ENCODE results near the gene METTL9. TPM values are rescaled to one million over a fixed set of nuclear protein-coding genes. Genes with fewer than 3 reads are reported as not detected.

Gene METTL9
- total RNA-seq, 1 donor: 166 TPM

DNA sequence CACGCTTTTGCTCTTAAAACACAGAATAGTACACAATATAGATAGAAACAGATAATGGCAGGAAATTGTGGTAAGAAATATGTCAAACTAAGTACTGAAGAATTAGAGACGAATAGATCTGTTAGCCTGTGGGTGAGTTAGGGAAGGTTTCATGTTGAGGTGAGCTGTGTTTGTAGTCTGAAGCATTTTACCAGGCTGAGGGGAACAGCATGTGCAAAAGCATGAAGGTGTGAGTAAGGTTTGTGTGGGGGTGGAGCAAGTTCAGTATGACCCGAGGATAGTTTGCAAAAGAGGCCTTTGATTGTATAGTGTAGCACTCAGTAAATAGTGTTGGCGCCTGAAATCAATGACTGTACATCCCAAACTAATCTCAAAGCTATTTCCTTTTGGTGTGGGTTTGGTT, 39.2 kb downstream of the METTL9 start:
- H3K4me3 ChIP-seq (ENCODE audit: low read depth, low read length): no peak overlapping the region
- peak; percentile 36 for DNase-seq (ENCODE audit: low read depth)
- TF ChIP-seq, protein P1, sequence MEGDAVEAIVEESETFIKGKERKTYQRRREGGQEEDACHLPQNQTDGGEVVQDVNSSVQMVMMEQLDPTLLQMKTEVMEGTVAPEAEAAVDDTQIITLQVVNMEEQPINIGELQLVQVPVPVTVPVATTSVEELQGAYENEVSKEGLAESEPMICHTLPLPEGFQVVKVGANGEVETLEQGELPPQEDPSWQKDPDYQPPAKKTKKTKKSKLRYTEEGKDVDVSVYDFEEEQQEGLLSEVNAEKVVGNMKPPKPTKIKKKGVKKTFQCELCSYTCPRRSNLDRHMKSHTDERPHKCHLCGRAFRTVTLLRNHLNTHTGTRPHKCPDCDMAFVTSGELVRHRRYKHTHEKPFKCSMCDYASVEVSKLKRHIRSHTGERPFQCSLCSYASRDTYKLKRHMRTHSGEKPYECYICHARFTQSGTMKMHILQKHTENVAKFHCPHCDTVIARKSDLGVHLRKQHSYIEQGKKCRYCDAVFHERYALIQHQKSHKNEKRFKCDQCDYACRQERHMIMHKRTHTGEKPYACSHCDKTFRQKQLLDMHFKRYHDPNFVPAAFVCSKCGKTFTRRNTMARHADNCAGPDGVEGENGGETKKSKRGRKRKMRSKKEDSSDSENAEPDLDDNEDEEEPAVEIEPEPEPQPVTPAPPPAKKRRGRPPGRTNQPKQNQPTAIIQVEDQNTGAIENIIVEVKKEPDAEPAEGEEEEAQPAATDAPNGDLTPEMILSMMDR (IDR thresholded peaks at IDR 0.05; ENCODE audit: insufficient read depth, low read depth, low read length): no peak

DNA sequence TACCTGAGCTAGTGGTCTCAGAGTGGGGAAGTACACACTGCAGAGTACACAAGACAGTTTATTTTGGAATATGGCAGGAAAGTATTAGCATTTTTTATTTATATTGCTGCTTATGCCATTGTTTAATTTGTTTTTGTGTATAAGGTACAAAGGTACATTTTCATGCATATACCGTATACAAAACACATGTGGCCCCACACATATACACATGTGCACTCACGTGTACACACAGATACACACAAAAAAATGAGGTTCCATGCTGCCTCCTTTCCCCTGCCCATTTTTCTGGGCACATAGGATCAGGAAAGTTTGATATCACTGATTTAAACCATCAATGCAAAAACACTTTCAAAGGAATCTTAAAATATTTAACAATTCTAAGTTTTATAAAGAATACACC, 40.1 kb downstream of the METTL9 start:
- H3K4me3 ChIP-seq (ENCODE audit: low read depth, low read length): no peak overlapping the region
- TF ChIP-seq, protein P1 (IDR thresholded peaks at IDR 0.05; ENCODE audit: insufficient read depth, low read depth, low read length): no peak
- no peak for DNase-seq (ENCODE audit: low read depth)

DNA sequence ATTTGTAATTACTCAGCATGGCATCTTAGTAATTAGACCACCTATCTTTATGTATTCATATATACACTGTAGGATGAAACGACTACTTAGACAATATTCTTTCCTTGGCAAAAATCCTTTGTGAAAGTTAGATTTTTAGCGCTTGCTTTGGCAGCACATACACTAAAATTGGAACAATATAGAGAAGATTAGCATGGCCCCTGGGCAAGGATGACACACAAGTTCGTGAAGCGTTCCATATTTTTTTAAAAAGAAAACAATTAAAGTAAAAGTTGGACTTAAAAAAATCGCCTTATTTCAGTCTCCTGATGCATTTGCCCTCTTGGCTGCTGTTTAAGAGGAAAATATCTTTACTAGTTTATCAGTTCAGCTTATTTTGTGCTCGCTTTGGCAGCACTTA, 42.5 kb downstream of the METTL9 start:
- no peak for DNase-seq (ENCODE audit: low read depth)
- TF ChIP-seq, protein P1 (IDR thresholded peaks at IDR 0.05; ENCODE audit: insufficient read depth, low read depth, low read length): no peak

DNA sequence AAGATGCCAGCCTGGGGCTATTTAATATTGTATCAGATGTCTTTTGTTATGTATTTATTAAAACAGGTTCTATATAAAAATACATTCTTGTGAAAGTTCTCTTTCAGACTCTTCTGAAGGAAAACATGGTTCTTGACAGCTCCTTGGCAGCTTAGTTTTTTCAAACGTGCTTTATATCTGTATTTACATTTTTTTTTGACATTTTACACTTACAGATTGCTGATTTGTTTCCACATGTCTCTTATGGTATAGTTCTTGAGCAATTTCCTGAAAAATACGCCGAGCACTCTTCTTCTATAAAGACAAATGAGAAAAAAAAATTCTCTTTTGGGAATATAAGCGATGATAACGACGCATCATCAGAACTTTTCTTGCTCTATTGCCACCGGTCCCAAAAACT, 43.5 kb downstream of the METTL9 start:
- no peak for DNase-seq (ENCODE audit: low read depth)
- no peak overlapping the region for H3K4me3 ChIP-seq (ENCODE audit: low read depth, low read length)
- TF ChIP-seq, protein P1 (IDR thresholded peaks at IDR 0.05; ENCODE audit: insufficient read depth, low read depth, low read length): no peak

More for the DNA sequence above, 42.5 kb downstream of the METTL9 start:
- H3K4me3 ChIP-seq (ENCODE audit: low read depth, low read length): no peak overlapping the region

DNA sequence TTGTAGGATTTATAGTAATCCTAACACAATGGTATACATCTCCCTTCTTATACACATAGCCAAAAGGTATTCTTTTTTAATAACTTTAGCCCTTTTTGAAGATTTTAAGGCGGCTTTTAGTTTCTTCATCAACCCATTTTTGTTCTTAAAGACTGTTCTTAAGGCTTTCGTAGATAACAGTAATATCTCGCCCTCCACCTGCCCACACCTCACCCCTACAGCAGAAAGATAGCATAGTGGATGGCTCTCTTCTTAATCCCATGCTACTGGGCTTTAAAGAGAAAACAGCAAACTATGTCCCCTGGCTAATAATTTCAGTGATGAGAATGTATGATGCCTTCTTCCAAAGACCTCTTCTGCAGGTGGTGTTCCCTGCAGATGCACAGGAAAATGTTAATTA, 44.4 kb downstream of the METTL9 start:
- TF ChIP-seq, protein P1 (IDR thresholded peaks at IDR 0.05; ENCODE audit: insufficient read depth, low read depth, low read length): no peak
- H3K4me3 ChIP-seq (ENCODE audit: low read depth, low read length): no peak overlapping the region
- DNase-seq (ENCODE audit: low read depth): no peak

DNA sequence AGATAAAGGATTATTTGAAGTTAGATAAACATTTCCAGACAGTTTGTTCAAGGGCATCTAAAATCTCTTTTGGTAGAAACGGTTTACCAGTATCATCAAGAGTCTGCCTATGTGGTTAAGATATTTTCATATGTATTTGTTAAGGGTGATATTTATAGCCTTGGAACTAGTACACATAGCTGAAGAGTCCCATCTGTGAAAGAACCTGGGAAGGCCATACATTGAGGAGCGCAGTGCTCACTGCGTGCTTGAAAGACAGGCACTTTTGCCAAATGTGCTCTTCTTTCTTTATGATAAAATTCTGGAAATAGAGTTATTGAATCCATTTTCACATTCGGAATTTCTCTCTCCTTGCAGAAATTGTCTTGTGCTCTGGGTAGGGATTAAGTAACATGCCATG, 45.3 kb downstream of the METTL9 start:
- peak; percentile 19 for DNase-seq (ENCODE audit: low read depth)
- H3K4me3 ChIP-seq (ENCODE audit: low read depth, low read length): no peak overlapping the region
- TF ChIP-seq, protein P1 (IDR thresholded peaks at IDR 0.05; ENCODE audit: insufficient read depth, low read depth, low read length): no peak

DNA sequence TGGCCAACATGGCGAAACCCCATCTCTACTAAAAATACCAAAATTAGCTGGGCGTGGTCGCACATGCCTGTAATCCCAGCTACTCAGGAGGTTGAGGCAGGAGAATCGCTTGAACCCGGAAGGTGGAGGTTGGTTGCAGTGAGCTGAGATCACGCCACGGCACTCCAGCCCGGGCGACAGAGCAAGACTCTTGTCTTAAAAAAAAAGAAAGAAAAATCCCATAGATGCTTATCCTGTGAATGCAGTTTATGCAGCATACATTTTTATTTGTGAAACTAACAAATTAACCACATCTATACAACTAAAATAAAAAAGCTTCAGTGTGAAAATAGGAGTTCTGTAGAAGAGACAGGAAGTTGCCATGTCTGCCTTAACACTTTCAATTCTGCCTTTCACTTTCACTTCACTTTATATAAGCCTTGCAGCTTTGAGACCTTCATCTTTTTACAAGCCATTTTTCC, 45.9 kb downstream of the METTL9 start:
- peak overlapping the region; percentile 36 for H3K4me3 ChIP-seq (ENCODE audit: low read depth, low read length)
- TF ChIP-seq, protein P1 (IDR thresholded peaks at IDR 0.05; ENCODE audit: insufficient read depth, low read depth, low read length): no peak
- peak; percentile 80 for DNase-seq (ENCODE audit: low read depth)
